ENCODE results near the gene CDH20.

The CDH20 gene

GRCh38 chr18:61426492-61427053, 93.3 kb downstream of the CDH20 start:
- DNase-seq (ENCODE audit: low read depth in 2 of 2), result no peak

GRCh38 chr18:61428266-61428665, 95.0 kb downstream of the CDH20 start:
- no peak for DNase-seq (ENCODE audit: low read depth in 2 of 2)

- no peak for DNase-seq (ENCODE audit: low read depth in 2 of 2)
These were observed 99.4 kb downstream of the CDH20 start for GRCh38 chr18:61432590-61432989.

- no peak for DNase-seq (ENCODE audit: low read depth in 2 of 2)
These were observed 101.9 kb downstream of the CDH20 start for GRCh38 chr18:61435064-61435652.

GRCh38 chr18:61443081-61443725, 110.0 kb downstream of the CDH20 start:
- no peak for DNase-seq (ENCODE audit: low read depth in 2 of 2)

- DNase-seq (ENCODE audit: low read depth in 2 of 2), result no peak
These were observed 115.1 kb downstream of the CDH20 start for GRCh38 chr18:61448316-61448715.

- DNase-seq (ENCODE audit: low read depth in 2 of 2), result no peak
These were observed 126.8 kb downstream of the CDH20 start for GRCh38 chr18:61459896-61460648.

GRCh38 chr18:61464551-61465142, 131.4 kb downstream of the CDH20 start:
- no peak for DNase-seq (ENCODE audit: low read depth in 2 of 2)

GRCh38 chr18:61466736-61467135, 133.5 kb downstream of the CDH20 start:
- DNase-seq (ENCODE audit: low read depth in 2 of 2), result no peak

- DNase-seq (ENCODE audit: low read depth in 2 of 2), result no peak
These were observed 136.9 kb downstream of the CDH20 start for GRCh38 chr18:61470031-61470674.

GRCh38 chr18:61471541-61471940, 138.3 kb downstream of the CDH20 start:
- no peak for DNase-seq (ENCODE audit: low read depth in 2 of 2)

- DNase-seq (ENCODE audit: low read depth in 2 of 2), result no peak
These were observed 138.7 kb downstream of the CDH20 start for GRCh38 chr18:61471942-61472341.

- DNase-seq (ENCODE audit: low read depth in 2 of 2), result no peak
These were observed 141.1 kb downstream of the CDH20 start for GRCh38 chr18:61474341-61474740.

- DNase-seq (ENCODE audit: low read depth in 2 of 2), result no peak
These were observed 141.7 kb downstream of the CDH20 start for GRCh38 chr18:61474918-61475317.

- no peak for DNase-seq (ENCODE audit: low read depth in 2 of 2)
These were observed 142.7 kb downstream of the CDH20 start for GRCh38 chr18:61475931-61476330.

- DNase-seq (ENCODE audit: low read depth in 2 of 2), result no peak
These were observed 156.1 kb downstream of the CDH20 start for GRCh38 chr18:61489334-61489733.

GRCh38 chr18:61496374-61496773, 163.1 kb downstream of the CDH20 start:
- no peak for DNase-seq (ENCODE audit: low read depth in 2 of 2)

- no peak for DNase-seq (ENCODE audit: low read depth in 2 of 2)
These were observed 164.2 kb downstream of the CDH20 start for GRCh38 chr18:61497422-61497821.

- no peak for DNase-seq (ENCODE audit: low read depth in 2 of 2)
These were observed 169.2 kb downstream of the CDH20 start for GRCh38 chr18:61502472-61502871.

- no peak for DNase-seq (ENCODE audit: low read depth in 2 of 2)
These were observed 170.5 kb downstream of the CDH20 start for GRCh38 chr18:61503688-61504087.

GRCh38 chr18:61528961-61529360, 195.7 kb downstream of the CDH20 start:
- no peak for DNase-seq (ENCODE audit: low read depth in 2 of 2)

GRCh38 chr18:61530681-61531080, 197.5 kb downstream of the CDH20 start:
- DNase-seq (ENCODE audit: low read depth in 2 of 2), result no peak

All from stimulated activated CD8-positive, alpha-beta memory T cell treated with anti-CD3 and anti-CD28 coated beads, Interleukin-2, amount 100 ng/mL, for 48 hours (primary cell).